ENCODE measurements around the gene CCDC187.

The CCDC187 gene

GRCh38 chr9:136304981-136305380, 1.1 kb upstream of the CCDC187 start:
- TF ChIP-seq ZFX (IDR thresholded peaks at IDR 0.05) (no peak), CTCF (conservative IDR thresholded peaks at IDR 0.05) (no peak)
- no peak overlapping the region for H3K27ac ChIP-seq

GRCh38 chr9:136304456-136304855, 562 bp upstream of the CCDC187 start:
- H3K27ac ChIP-seq = no peak overlapping the region
- TF ChIP-seq ZFX (IDR thresholded peaks at IDR 0.05) = no peak

- TF ChIP-seq CTCF (conservative IDR thresholded peaks at IDR 0.05) (no peak), ZFX (IDR thresholded peaks at IDR 0.05) (no peak)
Measured at GRCh38 chr9:136303066-136303824, 649 bp downstream of the CCDC187 start.

GRCh38 chr9:136302527-136302926, 1.4 kb downstream of the CCDC187 start:
- H3K27ac ChIP-seq = no peak overlapping the region
- TF ChIP-seq ZFX (IDR thresholded peaks at IDR 0.05) (no peak), CTCF (conservative IDR thresholded peaks at IDR 0.05) (no peak)

More at GRCh38 chr9:136303066-136303824, 649 bp downstream of the CCDC187 start:
- H3K27ac ChIP-seq = no peak overlapping the region

DNA sequence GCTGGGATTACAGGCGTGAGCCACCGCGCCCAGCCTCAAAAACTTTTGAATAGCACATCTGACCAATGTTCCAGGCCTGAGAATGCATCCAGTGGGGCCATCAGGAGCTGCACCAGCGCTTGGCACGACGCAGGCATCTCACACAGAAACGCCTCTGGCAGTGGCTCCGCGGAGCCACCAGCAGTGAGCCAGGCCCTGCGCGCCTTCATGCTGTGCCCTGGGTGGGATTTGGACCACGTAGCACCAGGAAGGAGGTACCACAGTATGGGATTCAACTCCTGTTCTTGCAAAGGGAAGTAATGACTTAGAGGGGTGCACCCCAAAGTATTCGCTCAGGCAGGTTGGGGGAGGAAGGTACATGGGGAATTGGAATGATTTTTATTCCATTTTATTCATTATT, 3.0 kb downstream of the CCDC187 start:
- no peak overlapping the region for H3K27ac ChIP-seq
- no peak for TF ChIP-seq ZFX (IDR thresholded peaks at IDR 0.05)
- TF ChIP-seq CTCF (conservative IDR thresholded peaks at IDR 0.05) = no peak

DNA sequence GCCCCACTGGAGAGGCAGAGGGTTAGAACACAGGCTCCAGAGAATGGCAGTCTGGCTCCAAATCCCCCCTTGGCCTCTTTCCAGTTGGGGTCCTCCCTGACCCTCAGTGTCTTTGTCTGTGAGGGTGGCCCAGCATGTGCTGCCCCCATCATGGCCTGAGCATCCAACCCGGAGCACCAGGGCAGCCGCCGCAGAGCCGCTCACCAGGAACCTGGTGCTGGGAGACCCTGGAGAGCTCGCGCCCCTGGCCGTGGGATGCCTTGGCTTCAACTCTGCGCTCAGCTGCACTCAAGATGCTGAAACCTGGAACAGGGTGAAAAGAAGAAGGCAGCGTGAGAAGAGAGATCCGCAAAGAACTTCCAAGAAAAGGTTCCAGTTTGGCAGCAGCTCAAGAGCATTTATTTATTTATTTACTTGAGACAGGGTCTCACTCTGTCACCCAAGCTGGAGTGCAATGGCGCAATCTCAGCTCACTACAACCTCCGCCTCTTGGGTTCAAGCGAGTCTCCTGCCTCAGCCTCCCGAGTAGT, 3.8 kb downstream of the CCDC187 start:
- TF ChIP-seq ZFX (IDR thresholded peaks at IDR 0.05) (no peak), CTCF (conservative IDR thresholded peaks at IDR 0.05) (no peak)
- H3K27ac ChIP-seq = no peak overlapping the region

DNA sequence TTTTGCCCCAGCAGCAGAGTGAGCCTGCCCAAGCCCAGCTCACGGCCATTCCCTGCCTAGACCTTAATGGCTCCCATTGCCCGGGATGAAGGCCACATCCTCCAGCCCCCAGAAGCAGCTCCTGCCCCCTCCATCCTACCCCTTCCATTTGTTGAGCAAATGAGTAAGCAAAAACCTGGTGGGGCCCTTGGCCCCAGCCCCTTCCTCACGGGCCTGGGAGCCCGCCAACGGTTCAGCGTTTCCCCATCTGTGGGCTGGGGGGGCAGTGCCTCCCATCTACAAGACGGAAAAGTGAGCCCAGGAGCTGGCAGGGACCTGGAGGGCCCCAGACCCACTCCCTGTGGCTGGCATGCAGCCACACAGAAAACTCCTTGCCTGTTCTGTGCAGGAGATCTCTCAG, 4.4 kb downstream of the CCDC187 start:
- no peak overlapping the region for H3K27ac ChIP-seq
- no peak for TF ChIP-seq CTCF (conservative IDR thresholded peaks at IDR 0.05)
- no peak for TF ChIP-seq ZFX (IDR thresholded peaks at IDR 0.05)

GRCh38 chr9:136299116-136299515, 4.8 kb downstream of the CCDC187 start:
- TF ChIP-seq ZFX (IDR thresholded peaks at IDR 0.05) (no peak), CTCF (conservative IDR thresholded peaks at IDR 0.05) (no peak)
- H3K27ac ChIP-seq = no peak overlapping the region
